GM12874 (cell line): Measurements from ENCODE around the gene EXOC3.

Experiments
- CTCF ChIP-seq: IDR thresholded peaks from 2 replicates; pipeline ENCODE4 v1.5.1; 2011; ENCODE audit warnings: low read depth, mild to moderate bottlenecking, control low read depth, low read length, moderate library complexity; ENCODE audit not compliant: insufficient read depth

Gene EXOC3

GRCh38 chr5:441996-442334 is 1.0 kb upstream of the EXOC3 start:
- TF ChIP-seq CTCF = no peak

GRCh38 chr5:443239-444151 is 519 bp downstream of the EXOC3 start:
- no peak for TF ChIP-seq CTCF

GRCh38 chr5:444226-444625 is 1.2 kb downstream of the EXOC3 start:
- no peak for TF ChIP-seq CTCF

- no peak for TF ChIP-seq CTCF
These were observed 2.6 kb downstream of the EXOC3 start for GRCh38 chr5:445591-445990.

GRCh38 chr5:446066-446882 is 3.3 kb downstream of the EXOC3 start:
- TF ChIP-seq CTCF = no peak

GRCh38 chr5:446883-447263 is 3.9 kb downstream of the EXOC3 start:
- TF ChIP-seq CTCF = peak; percentile 47

GRCh38 chr5:447501-447900 is 4.5 kb downstream of the EXOC3 start:
- no peak for TF ChIP-seq CTCF
